ENCODE results near the gene TRPV4.

Gene TRPV4

DNA sequence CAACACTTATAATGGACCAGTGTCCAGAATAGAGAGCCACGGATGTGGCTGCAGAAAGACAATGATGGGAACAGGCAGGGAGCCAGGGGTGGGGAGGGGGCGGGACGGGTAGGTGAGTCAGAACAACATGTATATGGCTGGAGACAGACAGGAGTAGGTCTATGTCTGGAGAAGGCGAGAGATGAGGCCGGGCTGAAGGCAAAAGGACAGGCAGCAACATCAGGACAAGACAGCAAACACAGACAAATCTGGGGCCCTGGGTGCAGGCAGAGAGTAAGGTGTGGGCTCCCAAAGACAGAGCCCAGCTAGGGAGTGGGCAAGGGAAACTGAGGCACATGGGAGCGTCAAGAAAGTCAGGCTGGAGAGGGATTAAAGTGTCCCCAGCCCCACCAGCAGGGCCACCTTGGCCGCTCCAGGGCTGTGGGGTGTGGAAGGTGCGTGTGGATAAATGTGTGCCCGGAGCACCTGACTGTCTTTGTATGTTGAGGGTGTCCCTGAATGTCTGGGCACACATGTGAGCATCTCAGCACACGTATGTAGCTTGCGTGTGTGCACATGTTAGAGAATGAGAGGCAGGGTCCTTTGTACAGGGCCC, 75.4 kb downstream of the TRPV4 start:
- TF ChIP-seq ZNF274 (IDR thresholded peaks at IDR 0.05; ENCODE audit: low read depth, low read length) = no peak
- no peak overlapping the region for H3K4me3 ChIP-seq (ENCODE audit: low read length)

DNA sequence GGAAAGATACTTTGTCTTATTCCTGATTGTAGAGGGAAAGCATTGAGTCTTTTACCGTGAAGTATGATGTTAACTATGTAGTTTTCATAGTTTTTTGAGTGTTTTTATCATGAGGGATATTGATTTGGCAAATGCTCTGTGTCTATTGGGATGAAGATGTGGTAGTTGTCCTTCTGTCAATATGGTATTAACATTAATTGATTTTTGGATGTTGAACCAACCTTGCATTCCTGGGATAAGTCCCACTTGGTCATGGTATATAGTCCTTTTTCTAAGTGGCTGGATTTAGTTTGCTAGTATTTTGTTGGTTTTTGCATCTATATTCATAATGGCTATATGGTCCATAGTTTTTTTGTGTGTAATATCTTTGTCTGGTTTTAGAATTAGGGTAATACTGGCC, 76.7 kb downstream of the TRPV4 start:
- TF ChIP-seq ZNF274 (IDR thresholded peaks at IDR 0.05; ENCODE audit: low read depth, low read length) = no peak
- no peak overlapping the region for H3K4me3 ChIP-seq (ENCODE audit: low read length)

DNA sequence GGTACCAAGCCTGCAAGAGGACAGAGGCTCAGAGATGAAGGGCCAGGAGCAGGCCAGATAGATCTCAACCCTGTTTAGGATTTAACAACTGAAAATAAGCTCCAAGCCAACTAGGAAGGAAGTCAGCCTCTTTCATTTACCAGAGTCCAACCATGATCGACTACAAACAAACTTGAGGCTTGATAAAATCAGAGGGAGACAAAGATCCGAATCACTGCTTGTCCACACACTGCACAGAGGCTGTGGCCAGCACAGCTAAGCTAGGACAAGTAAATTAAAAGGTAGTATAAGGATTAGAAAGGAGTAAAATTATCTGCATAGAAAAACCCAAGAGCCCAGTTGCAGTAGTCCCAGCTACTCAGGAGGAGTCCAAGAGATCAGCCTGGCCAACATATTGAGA, 79.2 kb downstream of the TRPV4 start:
- TF ChIP-seq ZNF274 (IDR thresholded peaks at IDR 0.05; ENCODE audit: low read depth, low read length) = no peak
- no peak overlapping the region for H3K4me3 ChIP-seq (ENCODE audit: low read length)

DNA sequence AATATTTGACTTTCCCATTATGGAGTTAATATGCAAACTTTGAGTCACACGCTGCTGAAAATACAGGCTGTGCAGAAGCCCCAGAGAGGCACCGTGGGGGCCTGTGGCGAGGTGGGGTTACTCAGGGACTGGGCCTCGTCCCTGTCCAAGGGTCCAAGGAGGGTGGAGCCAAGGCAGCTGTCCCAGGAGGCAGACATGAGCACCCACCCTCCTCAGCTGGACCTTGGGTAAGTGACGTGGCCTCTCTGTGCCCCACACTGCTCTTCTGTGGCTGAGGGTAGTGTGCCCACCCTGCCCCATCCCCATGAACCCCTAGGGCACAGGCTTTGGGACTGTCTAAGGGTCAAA, 80.2 kb downstream of the TRPV4 start:
- no peak for TF ChIP-seq ZNF274 (IDR thresholded peaks at IDR 0.05; ENCODE audit: low read depth, low read length)
- no peak overlapping the region for H3K4me3 ChIP-seq (ENCODE audit: low read length)

DNA sequence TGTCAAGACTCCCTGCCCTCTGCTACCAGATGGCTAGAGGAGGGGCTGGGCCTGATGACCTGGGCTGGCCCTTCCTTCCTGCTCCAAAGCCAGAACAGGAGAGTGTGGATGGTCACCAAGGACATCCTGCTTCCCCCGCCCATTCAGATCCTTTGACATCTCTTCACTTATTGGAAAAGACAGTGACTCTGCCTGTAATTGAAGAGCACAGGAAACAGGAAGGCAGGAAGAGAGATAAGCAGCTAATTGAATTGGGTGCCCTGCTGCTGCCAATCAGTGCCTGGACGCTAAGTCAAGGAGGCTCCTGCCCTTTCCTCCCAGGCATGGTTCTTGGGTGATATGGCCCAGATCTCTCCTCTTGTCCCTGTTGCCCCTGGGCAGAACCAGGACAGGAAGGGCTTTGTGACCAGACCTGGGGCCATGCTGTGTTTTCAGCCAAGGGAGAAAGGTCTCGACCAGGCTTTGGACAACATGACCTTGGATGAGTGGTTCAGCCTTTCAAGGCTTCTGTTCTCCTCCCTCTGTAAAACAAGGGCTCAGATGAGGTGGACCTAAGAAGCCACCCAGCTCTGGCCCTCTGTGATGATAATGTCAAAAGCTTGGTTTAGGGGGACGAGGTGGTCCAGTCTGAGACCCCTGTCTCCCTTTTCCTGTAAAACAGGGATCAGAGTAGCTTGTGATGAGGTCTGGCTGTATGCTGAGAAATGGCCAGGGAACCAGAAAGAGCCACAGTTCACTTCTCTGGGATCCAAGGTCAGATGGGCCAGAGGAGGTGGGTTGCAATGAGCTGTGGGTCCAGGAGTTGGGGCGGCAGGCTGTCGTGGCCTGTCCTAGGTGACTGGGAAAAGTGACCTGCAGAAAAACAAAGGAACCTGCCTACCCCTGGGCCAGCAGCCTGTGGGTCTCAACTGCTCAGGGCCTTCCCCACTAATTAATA, 80.8 kb downstream of the TRPV4 start:
- TF ChIP-seq ZNF274 (IDR thresholded peaks at IDR 0.05; ENCODE audit: low read depth, low read length) = no peak
- H3K4me3 ChIP-seq (ENCODE audit: low read length) = no peak overlapping the region

DNA sequence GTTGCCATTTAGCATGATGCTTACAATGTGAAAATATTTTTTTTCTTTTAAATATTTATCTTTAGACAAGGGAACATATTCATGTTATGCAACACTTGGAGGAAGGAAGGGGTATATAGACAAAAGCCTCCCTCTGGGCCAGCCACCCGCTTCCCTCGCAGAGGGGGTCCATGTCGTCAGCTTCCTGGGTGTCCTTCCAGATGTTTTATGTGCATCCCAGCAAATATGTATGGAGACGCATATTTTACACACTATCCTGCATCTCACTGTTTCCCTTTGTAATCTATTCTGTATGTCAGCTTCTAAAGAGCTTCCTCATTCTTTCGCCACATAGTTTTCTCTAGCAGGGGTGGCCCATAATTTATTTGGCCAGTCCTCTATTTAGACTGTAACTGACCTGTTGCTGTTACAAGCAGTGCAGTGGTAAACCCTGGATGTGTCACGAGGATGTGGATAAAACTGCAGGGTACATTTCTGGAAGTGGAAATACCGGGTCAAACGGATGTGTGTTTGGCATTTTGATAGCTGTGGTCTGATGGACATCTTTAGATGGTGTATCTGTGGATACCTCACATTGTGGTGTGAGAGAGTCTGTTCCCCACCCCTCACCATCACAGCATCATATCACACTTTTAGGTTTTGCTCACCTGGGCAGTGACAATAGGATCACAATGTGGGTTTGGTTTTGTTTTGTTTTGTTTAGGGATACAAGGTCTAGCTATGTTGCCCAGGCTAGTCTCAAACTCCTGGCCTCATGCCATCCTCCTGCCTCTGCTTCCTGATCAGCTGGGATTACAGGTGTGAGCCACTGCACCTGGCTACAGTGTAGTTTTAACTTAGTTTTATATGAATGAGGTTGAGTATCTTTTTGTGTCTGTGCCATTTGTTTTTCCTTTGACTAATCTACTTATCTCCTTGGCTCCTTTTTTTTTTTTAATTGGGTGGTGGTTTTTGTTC, 87.9 kb downstream of the TRPV4 start:
- no peak for TF ChIP-seq ZNF274 (IDR thresholded peaks at IDR 0.05; ENCODE audit: low read depth, low read length)
- no peak overlapping the region for H3K4me3 ChIP-seq (ENCODE audit: low read length)

DNA sequence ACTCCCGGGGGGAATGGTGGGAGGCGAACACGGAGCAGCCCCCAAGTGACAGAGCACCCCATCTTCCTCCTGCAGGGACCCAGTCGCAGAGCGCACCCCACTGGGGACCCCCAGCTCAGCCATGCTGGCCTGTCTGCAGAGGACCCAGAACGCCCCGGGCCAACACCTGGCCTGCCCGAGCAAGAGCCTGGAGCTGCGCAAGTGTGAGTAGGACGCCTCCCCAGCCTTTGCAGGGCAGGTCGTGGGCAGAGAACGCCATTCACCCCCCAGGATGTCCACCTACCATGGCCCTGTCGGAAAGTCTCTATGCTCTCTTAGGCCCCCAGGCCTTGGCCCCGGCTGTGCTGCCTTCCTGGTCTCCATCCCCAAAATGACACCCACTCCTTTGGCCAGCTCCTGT, 89.2 kb downstream of the TRPV4 start:
- no peak overlapping the region for H3K4me3 ChIP-seq (ENCODE audit: low read length)
- TF ChIP-seq ZNF274 (IDR thresholded peaks at IDR 0.05; ENCODE audit: low read depth, low read length) = no peak

DNA sequence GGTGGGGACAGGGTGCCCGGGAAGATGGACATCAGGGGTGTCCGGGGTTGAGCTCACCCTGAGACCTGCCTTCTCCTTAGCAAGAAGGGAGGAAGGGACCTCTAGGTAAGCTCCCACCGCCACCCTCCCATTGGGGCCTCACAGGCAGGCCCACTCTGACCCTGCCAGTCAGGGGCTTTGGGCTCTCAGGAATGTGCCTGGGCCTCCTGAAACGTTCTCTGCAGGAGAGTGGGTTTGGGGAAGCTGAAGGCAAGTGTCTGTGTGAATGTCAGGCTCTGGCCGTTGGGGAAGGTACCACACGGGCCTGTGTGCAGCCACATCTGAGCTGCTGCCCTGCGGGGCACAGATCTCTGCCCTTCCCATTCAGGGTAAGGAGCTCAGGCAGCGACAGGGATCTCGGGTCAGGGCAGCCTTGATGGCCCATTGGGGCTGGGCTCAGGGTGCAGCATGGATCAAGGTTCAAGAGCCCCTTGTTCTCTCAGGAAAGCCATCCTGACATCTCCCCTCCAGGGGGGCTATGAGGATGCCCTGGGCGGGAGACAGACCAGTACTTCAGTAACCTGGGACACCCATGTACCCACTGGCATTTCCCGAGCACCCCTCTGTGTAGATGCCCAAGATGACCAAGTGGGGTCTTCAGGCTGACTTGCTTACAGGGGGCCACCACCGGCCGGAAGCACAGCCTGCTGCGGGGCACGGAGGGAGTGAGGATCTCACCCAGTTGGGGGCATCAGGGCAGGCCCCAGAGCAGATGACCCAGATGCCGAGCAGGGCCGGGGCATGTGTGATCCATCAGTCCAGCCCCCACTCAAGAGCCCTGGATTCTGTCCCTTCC, 89.9 kb downstream of the TRPV4 start:
- no peak overlapping the region for H3K4me3 ChIP-seq (ENCODE audit: low read length)
- no peak for TF ChIP-seq ZNF274 (IDR thresholded peaks at IDR 0.05; ENCODE audit: low read depth, low read length)

DNA sequence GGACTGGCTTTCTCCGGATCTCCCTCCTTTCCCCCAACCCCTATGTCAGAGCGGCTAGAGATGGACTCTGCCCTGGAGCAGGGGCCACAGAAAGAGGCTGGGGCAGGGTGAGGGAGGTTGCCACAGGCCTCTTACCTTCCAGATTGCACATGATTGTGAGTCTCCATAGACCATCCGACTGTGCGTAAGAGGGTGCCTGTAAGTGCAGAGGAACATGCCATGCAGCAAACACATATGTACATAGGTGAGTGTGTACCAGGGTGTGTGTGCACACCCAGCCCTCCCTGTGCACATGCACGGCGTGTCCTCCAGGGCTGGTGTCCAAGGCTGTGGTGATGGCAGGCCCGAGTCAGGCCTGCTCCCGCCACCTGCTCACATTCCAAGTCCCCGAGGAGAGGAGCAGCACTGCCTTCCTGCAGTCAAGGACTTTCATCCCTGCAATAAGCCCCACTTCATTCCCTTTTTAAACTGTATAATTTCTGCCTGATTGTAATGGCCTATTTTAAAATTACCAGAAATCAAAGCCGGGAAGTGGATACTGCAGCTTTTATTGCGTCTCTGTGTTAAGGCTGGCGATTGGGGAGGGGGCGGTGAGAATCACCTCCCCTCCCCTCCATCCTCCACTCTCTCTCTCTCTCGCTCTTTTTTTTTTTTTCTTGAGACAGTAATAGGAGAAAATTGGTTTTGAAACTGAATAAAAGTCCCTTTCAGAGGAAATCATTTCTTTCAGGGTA, 91.1 kb downstream of the TRPV4 start:
- no peak overlapping the region for H3K4me3 ChIP-seq (ENCODE audit: low read length)
- TF ChIP-seq ZNF274 (IDR thresholded peaks at IDR 0.05; ENCODE audit: low read depth, low read length) = no peak

DNA sequence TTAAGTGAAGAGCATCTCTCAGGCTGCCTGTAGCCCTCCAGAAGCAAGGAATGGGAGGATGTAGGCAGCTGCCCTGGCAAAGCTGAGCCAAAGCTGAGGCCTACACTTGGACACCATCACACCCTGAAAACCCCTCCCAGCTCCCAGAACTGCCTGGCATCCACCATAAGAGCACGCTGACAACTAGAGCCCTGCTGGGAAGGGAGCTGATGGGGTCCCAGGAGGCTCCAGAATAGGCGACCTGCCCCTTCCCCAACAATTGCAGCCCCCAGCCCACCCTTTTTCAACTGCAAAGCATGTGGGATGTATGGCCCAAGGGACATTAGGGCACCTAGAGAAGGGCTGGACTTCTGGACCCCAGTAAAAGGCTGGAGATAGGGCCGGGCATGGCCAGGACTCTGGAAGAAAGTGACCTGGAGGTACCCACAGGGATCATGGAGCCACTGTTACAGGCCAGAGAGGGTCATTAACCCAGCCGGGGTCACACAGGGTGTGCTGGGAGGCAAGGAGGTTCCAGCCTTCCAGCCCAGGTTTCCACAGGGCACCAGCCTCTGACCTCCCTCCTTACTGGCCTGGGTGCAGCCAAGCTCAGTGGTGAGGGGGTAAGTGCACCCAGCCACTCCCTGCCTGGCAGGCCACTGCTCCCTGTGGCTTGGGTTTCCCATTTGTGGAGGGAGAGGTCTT, 91.8 kb downstream of the TRPV4 start:
- H3K4me3 ChIP-seq (ENCODE audit: low read length) = no peak overlapping the region
- no peak for TF ChIP-seq ZNF274 (IDR thresholded peaks at IDR 0.05; ENCODE audit: low read depth, low read length)

DNA sequence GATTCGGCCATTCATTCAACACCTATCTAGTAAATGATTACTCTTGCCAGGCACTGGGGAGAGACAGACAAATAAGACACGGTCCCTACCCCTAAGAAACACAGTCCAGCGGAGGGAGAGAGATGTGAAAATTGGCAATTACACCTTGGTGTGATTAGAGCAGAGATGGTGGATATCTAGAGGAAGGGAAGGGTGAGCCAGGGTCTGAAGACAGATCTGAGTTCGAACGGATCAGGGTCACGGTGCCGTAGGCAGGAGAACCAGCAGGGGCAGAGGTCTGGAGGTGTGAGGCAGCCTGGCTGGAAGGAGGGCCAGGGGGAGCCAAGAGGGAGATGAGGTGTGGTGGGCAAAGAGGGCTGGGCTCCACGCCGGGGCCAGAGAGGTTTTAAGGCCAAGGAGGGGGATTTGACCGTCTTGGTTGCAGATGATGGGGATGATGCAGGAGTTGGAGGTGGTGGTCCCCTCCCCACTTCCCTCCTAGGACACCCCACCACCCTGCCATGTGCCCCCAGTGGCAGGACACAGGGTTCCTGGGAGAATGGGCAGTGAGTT, 92.4 kb downstream of the TRPV4 start:
- H3K4me3 ChIP-seq (ENCODE audit: low read length) = no peak overlapping the region
- TF ChIP-seq ZNF274 (IDR thresholded peaks at IDR 0.05; ENCODE audit: low read depth, low read length) = no peak
